Ascending aorta (tissue), 2 donors: ENCODE results near the gene SLC28A3. TPM values are rescaled to one million over a fixed set of nuclear protein-coding genes. Genes with fewer than 3 reads are reported as not detected.

Experiments used
- DNase-seq, 2 donors: peaks; one replicate each; pipeline ENCODE4 v3.0.0-alpha.2; 2019; ENCODE audit warnings: low spot score in 2 of 2
- H3K27ac ChIP-seq, 2 donors: fragments of 200-600 bp; sonication (generic); one replicate each; pipeline ENCODE4 v1.5.1; 2016 to 2017; ENCODE audit warnings: mild to moderate bottlenecking in 1 of 2
- H3K27me3 ChIP-seq: fragments of 200-600 bp; sonication (generic); one replicate; pipeline ENCODE4 v1.5.1; 2017
- H3K36me3 ChIP-seq, 2 donors: fragments of 200-600 bp; sonication (generic); one replicate each; pipeline ENCODE4 v1.5.1; 2016
- H3K4me1 ChIP-seq, 2 donors: fragments of 200-600 bp; sonication (generic); one replicate each; pipeline ENCODE4 v1.5.1; 2016 to 2017; ENCODE audit warnings: mild to moderate bottlenecking in 1 of 2
- H3K4me3 ChIP-seq, 2 donors: fragments of 200-600 bp; sonication (generic); one replicate each; pipeline ENCODE4 v1.5.1; 2016 to 2017; ENCODE audit warnings: mild to moderate bottlenecking in 1 of 2
- H3K9me3 ChIP-seq, 2 donors: fragments of 200-600 bp; sonication (generic); one replicate each; pipeline ENCODE4 v1.5.1; 2016
- intact Hi-C: fragments of 100-400 bp; cut with DNase I; formaldehyde crosslinking; loops from one replicate; pipeline ENCODE4 v1.15.1; 2023
- total RNA-seq: library from RNA; depleted of rRNA; stranded (reverse); fragments of >200 nt; gene quantifications from one replicate; pipeline ENCODE4 v1.1.0, GENCODE V29; 2016
- TF ChIP-seq, protein P1 (sequence below), 3 experiments: fragments of 200-600 bp in 2 of 3; fragments of 450-650 bp in 1 of 3; sonication (generic) in 2 of 3; IDR thresholded peaks; one replicate each; pipeline ENCODE4 v1.5.1; 2016 to 2019; ENCODE audit warnings: antibody characterized with exemption in 3 of 3, mild to moderate bottlenecking in 1 of 3, moderate library complexity in 1 of 3

Gene SLC28A3
- total RNA-seq, 1 donor from 2014 or later: not detected

DNA sequence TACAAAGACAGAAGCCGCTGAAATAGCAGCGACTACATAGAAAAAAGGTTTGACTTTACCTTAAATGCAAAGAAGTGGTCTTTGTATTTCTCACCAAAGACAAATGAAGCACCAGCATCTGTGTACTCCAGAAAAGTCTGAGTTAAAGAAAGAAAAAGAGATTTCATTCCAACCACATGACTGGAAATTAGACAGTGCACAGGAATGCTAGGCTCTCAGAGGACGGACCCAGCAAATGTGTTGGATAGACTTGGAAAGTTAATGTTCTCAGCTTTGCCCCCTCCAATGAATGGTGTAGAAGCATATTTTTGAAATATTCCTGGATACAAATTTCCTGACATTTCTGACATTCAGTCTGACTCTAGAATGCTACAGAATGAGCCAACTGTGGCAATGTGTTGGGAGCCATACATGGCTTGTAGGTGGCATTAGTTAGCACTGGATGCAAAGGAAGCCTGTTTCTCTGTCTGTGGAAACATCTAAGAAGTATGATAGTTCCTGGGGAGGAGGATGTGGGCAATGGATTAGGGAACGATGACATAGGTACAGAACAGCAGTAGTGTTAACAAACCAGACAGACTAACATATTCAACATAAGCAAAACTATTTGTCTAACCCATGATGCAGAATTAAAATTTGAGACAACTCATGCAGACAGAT, 43.3 kb downstream of the SLC28A3 start:
- intact Hi-C loops: no loop called here
- Histone ChIP-seq H3K4me1 (no peaks in the 10 kb centered on the region), H3K27ac (no peak overlapping the region), H3K9me3 (no peaks in the 10 kb centered on the region), H3K4me3 (no peak overlapping the region), H3K36me3 (no peaks in the 10 kb centered on the region), H3K27me3 (no peaks in the 10 kb centered on the region)
- TF ChIP-seq, protein P1, sequence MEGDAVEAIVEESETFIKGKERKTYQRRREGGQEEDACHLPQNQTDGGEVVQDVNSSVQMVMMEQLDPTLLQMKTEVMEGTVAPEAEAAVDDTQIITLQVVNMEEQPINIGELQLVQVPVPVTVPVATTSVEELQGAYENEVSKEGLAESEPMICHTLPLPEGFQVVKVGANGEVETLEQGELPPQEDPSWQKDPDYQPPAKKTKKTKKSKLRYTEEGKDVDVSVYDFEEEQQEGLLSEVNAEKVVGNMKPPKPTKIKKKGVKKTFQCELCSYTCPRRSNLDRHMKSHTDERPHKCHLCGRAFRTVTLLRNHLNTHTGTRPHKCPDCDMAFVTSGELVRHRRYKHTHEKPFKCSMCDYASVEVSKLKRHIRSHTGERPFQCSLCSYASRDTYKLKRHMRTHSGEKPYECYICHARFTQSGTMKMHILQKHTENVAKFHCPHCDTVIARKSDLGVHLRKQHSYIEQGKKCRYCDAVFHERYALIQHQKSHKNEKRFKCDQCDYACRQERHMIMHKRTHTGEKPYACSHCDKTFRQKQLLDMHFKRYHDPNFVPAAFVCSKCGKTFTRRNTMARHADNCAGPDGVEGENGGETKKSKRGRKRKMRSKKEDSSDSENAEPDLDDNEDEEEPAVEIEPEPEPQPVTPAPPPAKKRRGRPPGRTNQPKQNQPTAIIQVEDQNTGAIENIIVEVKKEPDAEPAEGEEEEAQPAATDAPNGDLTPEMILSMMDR (IDR thresholded peaks at IDR 0.05): no peak
- DNase-seq: no peak

DNA sequence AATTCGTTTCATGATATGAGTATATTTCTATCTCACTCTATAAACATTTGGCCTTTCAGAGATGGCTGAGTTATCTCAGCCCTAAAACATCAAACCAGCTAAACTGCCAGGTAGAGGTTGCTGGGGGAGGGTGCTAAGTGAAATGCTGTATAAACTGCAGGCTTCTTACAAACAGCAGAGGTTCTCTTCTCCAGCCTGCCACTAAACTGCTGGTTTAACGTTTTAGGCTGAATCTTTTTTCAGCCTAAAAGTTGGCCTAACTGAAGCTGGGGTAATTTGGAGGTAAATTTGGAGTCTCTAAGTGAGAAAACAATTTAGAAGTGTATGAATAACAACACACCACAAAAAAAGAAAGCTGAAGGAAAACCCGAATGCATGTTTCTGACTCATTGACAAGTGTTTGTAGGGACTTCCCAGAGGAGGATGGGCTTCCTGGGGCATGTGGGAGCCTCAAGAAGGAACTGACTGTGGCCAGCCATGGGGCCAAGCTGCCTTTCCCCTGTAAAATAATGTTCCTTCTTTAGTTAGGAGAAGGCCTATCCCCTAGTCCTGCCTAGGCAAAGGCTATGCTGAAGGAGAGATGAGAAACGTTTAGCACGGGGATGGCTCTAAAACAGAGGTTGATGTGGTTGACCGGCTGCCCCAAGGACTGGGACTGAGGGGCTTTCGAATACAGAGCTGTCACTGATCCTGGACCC, 44.3 kb downstream of the SLC28A3 start:
- H3K9me3 ChIP-seq: no peaks in the 10 kb centered on the region
- intact Hi-C loops: no loop called here
- H3K27me3 ChIP-seq: no peaks in the 10 kb centered on the region
- no peaks in the 10 kb centered on the region for H3K36me3 ChIP-seq
- H3K27ac ChIP-seq: no peak overlapping the region
- no peak overlapping the region for H3K4me3 ChIP-seq
- no peaks in the 10 kb centered on the region for H3K4me1 ChIP-seq
- TF ChIP-seq, protein P1 (IDR thresholded peaks at IDR 0.05): no peak
- no peak for DNase-seq

DNA sequence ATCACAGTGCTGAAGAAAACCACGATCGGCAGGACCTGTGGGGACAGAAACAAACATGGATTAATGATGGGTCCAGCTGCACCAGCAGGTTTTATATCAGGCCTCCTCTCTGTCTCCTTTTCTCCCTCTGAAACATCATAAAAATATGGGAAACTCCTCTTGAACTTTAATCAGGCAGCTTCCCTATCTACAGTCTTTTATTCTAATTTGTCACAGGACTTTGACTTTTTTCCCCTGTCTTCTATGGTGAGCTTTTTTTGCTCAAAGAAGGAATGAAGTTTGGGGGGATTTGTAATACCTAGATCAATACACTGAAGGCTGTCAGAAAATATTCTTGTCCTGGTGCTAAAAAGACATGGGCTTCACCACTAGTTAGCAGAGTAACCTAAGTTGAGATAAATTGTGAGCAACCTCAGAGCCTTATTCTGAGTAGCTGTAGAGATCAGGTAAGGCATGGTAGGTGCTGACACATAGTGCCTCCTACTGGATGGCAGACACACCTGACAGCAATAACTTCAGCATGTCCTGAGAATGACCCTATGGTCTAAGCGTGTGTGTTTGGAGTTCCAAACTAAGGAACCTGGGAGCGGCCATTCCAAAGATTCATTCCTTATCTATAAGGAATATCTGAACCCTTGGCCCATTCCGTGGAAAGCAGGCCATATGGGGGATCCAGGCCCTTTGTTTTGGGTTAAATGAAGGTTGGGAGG, 46.2 kb downstream of the SLC28A3 start:
- intact Hi-C loops: no loop called here
- TF ChIP-seq, protein P1 (IDR thresholded peaks at IDR 0.05): no peak
- no peaks in the 10 kb centered on the region for H3K27me3 ChIP-seq
- H3K4me1 ChIP-seq: no peaks in the 10 kb centered on the region
- H3K36me3 ChIP-seq: no peaks in the 10 kb centered on the region
- DNase-seq: no peak
- H3K4me3 ChIP-seq: no peak overlapping the region
- no peaks in the 10 kb centered on the region for H3K9me3 ChIP-seq
- no peak overlapping the region for H3K27ac ChIP-seq

DNA sequence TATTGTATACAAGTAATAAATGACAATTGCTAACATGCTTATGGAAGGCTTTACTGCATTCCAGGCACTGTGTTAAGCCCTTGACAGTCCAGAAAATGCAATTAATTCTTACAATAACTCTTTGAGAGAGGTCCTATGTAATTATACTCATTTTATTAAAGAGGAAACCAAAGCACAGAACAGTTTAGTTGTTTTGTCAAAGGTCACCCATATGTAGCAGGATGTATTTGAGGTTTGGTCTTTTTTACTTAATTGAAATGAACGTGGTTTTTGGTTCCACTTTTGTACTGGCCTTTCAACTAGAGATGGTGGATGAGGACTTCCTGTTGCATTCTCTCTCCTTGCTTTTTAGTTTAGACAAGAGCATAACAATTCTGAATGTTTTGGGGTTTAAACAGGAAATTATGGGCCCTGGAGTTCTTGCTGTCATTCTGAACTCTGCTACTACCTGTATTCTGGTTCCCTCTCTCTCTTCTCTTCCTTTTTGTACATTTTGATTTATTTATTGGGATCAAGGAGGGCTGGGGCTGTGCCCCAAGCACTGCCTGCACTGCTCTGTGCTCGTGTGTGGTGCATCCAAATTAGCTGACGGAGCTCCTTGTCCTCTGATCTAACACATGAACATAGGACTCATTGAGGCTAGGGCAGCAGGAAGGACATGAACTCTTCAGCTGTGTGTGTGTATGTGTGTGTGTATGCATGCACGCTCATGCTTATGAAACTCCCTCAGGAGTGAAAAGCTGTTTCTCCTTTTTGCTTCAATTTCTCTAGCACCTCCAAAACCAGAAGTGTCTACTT, 47.4 kb downstream of the SLC28A3 start:
- H3K27ac ChIP-seq: no peak overlapping the region
- intact Hi-C loops: no loop called here
- no peak overlapping the region for H3K4me3 ChIP-seq
- TF ChIP-seq, protein P1 (IDR thresholded peaks at IDR 0.05): no peak
- no peak for DNase-seq
- H3K4me1 ChIP-seq: no peaks in the 10 kb centered on the region
- no peaks in the 10 kb centered on the region for H3K9me3 ChIP-seq
- no peaks in the 10 kb centered on the region for H3K36me3 ChIP-seq
- no peaks in the 10 kb centered on the region for H3K27me3 ChIP-seq

DNA sequence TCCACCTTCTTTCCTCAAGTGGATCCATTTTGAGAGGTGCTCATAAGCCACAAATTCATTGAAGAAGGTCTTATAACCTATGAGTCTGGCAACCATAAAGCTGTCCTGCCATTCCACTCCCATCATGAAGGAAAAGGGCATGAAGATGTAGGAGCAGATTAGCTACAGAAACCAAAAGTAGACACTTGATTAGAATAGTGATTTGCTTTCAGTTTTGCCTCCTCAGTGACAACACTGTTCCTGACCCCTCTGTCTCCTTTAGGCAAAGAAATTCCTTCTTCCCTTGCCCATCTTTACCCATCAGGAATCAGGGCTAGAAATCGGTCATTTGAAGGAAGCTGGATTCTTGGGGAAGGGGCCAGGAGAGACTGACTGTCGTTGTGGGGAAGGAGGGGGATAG, 55.2 kb downstream of the SLC28A3 start:
- no peaks in the 10 kb centered on the region for H3K9me3 ChIP-seq
- intact Hi-C loops: no loop called here
- H3K36me3 ChIP-seq: no peaks in the 10 kb centered on the region
- TF ChIP-seq, protein P1 (IDR thresholded peaks at IDR 0.05): no peak
- DNase-seq: no peak
- no peaks in the 10 kb centered on the region for H3K27me3 ChIP-seq
- no peak overlapping the region for H3K4me3 ChIP-seq
- no peaks in the 10 kb centered on the region for H3K4me1 ChIP-seq
- no peak overlapping the region for H3K27ac ChIP-seq
